Measurements from ENCODE around the gene ARL5C.

Gene ARL5C, protein sequence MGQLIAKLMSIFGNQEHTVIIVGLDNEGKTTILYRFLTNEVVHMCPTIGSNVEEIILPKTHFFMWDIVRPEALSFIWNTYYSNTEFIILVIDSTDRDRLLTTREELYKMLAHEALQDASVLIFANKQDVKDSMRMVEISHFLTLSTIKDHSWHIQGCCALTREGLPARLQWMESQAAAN

DNA sequence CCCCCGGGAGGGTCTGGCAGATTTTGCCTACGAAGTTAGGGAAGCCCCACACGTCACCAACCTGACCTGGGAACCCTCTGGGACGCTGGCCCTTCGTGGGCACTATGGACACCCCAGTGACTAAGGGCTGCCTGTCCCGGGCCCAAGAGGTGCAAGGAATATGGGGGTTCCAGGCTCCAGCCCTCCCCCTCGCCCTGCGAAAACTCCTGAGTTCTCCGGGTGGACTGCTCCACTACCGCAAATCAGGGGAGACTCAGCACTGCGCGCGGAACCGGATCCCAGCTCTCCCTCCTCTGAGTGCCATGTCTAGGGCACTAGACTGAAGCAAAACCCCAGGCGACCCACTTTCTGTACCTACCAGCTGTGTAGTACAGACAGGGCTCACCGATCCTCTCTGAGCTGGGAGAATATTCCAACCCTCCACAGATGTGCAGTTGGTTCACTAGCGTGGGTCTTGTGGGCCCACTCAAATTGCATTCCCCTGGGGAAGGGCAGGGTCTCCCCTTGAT lies at the start of gene ARL5C:
Gene ARL5C, minus strand, starts transcription at position 321 of the 509 bp plus-strand sequence. CDS start 401 bp downstream, outside the sequence.
- DNase-seq (ENCODE audit: low read depth): no peak

DNA sequence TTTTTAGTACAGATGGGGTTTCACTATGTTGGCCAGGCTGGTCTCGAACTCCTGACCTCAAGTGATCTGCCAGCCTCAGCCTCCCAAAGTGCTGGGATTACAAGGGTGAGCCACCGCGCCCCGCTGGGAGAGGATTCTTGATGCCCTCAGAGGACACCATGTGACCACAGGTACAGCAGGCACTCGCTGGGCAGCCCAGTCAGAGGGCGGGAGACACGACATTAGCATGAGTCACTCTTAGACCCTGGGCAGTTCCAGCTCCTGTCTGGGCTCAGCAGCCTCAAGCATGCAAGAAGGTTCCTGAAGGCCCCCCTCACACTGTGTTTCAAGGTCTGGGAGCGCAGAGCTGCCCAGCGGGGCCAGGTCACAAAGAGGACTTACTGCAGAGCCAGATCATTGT lies 47.9 kb upstream of the ARL5C start:
- DNase-seq (ENCODE audit: low read depth): no peak

DNA sequence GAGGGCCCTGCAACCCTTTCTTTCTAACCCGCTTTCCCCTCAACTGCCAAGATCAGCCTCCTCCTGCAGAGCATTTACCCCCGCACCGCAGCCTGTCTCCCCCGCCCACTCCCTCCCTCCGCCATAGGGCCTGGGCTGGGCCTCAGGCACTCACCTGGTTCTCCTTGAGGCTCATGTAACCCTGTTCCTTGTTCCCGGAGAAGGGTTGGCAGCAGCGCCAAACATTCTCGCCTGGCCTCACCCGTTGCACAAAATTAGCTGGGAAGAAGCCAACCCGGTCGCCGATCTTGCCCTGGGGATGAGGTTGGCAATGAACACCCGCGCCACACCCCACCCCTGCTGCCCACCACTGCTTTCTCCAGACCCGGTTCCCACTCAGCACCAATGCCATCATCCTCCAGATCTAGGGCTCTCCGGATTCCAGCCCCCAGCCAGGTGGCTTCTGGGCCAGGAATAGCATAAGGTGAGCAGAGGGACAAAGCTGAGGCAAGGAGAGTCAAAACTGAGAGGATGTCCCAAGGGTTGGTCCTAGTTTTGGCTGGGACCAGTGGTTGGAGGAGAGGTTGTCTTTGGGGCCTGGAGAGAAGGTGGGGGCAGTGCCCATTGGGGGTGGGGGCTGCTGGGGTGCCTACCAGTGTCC lies 47.0 kb upstream of the ARL5C start:
- no peak for DNase-seq (ENCODE audit: low read depth)

DNA sequence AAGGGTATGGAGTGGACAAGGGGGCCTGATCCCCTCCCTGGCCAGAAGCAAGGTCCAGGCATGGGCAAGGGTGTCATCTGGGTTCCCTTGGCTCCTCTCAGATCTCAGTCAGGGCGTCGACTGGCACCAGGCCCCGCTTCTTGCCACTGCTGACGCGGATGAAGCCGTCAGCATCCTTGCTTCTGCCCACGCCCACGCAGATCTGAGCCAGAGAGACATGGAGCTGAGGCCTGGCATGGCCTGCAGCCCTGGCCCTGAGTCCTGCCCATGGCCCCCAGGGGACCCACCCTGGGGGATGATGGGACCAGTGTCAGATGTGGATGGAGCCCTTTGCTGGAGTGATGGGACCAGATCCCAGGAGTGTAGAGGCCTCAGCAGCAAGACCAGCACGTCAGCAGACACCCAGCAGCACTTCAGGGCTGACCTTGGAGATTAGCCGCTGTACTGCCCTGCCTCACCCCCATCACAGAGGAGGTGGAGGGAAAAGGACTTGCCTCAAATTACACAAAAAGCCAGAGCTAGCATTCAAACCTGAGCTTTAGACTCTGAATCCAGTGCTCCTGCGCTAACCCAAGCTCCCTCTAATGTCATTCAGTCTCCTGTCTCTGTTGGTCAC lies 46.3 kb upstream of the ARL5C start:
- DNase-seq (ENCODE audit: low read depth): no peak

DNA sequence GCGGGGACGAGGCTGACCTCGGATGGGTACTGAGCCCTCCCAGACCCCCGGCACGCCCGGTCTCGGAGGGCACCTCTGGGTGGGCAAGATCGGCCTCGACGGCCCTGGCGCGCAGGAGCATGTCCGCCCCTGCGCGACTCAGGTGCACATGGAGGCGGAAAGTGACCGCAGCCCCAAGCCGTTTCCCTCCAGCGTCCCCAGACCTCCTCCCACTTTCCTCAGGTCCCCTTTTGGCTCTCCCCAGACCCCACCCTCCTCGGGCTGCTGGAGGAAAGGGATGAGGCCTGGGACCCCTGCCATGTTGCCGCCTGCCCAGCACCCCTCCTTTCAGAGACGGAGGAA lies 44.1 kb upstream of the ARL5C start:
- no peak for DNase-seq (ENCODE audit: low read depth)

DNA sequence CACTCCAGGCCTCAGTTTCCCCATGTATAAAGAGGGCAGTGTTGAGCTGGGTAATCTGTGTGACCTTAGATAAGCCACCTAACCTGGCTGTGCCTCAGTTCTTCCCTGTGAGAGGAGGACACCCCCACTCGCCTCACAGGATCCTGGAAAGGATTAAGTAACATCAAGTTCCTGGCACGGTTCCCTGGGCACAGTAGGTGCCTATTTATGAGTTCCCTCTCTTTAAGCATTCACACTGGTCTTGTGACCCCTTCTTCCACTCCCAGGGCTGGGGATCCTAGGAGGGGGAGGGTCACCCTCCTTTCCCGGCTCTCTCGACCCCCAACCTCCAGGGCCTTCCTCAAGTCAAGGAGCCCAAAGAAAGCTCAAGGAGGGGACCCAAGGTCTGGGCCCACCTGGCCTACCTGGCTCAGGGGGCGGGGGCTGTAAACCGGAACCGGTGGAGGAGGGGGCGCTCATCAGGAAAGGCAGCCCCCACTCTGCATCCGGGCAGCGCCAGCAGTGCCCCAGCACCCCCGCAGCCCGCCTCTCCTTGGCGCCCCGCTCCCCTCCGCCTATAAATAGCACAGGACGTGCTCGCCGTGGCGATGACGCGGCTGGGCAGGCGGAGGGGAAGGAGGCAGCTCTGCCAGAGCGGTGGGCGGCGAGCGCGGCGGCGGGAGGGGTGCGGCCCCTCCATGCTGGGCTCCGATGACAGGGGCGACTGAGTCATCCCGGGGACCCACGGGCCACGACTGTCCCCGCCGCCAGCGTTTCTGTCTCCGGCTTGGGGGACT lies 43.5 kb upstream of the ARL5C start:
- peak; percentile 88 for DNase-seq (ENCODE audit: low read depth)

DNA sequence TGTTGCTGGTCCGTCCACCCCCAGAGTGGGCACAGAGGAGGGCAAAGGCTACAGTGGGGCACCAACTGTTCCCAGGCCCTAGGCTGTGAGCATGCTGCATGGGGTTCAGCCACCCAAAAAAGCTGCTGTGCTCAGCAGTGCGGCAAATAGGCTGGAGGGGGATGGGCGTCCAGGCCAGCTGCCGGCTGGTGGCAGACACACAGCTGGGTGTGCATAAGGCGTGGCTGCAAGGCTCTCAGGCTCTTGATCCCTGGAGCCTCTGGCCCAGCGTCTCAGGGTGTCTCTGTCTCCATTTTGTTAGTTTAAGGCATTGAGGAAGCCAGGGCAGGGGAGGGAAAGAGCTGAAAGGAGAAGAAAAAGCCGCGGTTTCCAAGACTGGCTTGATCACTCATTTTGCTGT lies 42.9 kb upstream of the ARL5C start:
- DNase-seq (ENCODE audit: low read depth): no peak

DNA sequence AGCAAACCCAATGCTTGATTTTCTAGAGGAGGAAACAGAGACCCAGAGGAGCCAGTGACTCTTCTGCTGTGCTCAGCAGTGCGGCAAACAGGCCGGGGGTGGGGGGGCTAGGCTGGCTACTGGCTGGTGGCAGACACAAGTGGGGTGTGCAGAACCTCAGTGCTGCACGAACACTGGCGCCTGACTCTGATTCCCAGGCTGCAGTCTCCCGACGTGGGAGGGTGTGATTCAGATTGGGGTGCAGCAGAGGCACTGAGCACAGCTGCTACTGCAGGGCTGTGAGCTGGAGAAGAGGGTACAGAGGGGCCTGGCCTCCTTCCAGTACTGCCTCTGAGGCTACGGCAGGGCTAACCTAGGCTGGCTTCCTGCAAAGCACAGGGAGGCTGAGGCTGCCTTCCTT lies 42.2 kb upstream of the ARL5C start:
- no peak for DNase-seq (ENCODE audit: low read depth)

DNA sequence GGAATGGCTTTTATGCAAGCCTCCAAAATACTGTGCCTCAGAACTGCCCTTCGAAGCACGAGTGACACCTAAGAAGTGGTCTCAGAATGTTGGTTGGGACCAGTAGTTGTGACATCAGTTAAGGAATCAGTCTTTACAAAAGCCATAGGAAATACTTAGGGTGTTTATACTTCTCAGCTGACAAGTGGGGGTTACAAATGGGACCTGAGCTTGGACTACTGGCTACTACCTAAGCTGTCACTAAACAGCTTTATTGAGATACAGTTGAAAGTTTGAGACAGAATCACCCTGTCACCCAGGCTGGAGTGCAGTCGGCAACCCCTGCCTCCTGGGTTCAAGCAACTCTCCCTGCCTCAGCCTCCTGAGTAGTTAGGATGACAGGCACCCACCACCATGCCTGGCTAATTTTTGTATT lies 39.2 kb upstream of the ARL5C start:
- DNase-seq (ENCODE audit: low read depth): no peak

DNA sequence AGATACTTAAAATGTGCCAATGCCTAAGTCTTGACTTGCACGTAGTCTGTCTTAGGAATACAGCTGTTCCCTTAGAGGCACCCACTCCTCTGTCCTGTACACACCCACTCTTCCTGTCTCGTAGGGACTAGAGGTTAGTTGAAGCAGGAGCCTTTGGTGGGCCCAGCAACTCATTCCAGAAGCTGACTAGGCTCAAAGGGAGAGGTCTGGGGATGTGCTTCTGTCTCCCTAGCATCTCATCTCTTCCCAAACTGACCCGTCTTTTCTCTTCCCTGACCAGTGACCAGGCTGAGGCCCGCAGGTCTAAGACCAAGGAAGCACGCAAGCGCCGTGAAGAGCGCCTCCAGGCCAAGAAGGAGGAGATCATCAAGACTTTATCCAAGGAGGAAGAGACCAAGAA lies 38.3 kb upstream of the ARL5C start:
- DNase-seq (ENCODE audit: low read depth): no peak

DNA sequence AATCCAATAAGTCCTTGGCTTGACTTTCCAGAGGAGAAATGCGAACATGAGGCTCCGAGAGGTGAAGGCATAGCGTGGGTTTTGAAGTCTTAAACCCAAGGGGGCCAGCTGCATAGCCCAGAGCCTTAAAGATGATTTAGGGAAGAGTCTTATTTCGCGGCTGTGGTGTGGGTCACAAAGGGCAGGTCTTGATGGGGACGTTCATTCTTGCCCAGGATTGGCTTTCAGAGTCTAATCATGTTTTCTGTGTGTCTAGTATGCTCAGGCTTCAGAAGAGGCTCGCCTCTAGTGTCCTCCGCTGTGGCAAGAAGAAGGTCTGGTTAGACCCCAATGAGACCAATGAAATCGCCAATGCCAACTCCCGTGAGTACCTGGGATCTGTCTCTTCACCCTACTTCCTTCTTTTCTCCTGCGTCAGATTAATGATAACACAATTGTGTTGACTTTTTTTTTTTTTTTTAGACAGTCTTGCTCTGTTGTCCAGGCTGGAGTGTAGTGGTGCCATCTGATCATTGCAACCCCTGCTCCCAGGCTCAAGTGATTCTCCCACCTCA lies 35.1 kb upstream of the ARL5C start:
- no peak for DNase-seq (ENCODE audit: low read depth)

DNA sequence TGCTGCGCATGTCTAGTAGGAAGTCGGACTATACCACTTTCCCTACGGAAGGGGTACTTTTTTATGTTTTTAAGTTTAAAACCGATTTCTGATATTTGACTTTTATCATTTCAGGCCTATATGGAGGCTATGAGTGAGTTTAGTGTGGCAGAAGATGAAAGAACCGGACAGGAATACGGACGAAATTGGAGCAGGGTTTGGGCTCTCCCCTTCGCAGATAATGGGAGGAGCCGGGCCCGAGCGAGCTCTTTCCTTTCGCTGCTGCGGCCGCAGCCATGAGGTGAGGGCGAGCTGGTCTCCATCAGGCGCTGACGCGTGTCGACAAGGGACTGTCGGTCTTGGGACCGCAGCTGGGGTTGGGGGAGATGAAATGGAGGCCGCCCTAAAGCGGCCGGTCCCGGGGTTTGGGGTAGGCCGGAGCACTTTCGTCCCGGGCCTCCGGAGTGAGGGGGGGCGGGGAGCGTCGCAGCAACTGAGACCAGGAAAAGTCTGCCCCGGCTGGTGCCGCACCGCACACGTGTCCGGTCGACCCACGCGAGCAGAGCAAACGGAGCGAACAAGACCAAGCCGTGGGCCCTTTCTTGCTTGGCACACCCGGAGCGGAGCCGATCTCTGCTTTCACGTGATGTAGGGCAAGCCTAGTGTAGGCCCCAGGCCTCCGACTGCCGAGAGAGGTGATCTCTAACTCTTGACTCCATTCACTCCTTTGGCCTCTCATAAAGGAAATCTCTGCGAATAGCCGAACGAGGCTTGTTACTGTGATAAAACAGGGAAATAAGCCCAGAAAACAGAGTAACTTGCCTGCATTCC lies 34.3 kb upstream of the ARL5C start, which contains the start of gene RPL19:
Gene RPL19, plus strand, starts transcription at position 214 of the 810 bp plus-strand sequence. Its CDS starts 62 bp downstream, at position 276.
- peak; percentile 67 for DNase-seq (ENCODE audit: low read depth)

DNA sequence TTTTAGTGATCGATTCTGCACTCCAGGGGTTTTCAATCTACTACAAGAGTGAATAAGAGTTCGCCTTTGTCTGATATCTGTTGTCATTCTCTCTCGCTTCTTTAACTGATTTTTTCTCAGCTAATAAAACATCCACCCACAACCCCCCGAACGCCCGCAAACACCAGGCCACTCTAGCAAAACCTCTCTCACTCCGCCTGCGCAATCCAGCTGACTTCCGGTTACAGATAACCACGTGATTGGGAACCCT lies 33.8 kb upstream of the ARL5C start:
- DNase-seq (ENCODE audit: low read depth): peak; percentile 86

DNA sequence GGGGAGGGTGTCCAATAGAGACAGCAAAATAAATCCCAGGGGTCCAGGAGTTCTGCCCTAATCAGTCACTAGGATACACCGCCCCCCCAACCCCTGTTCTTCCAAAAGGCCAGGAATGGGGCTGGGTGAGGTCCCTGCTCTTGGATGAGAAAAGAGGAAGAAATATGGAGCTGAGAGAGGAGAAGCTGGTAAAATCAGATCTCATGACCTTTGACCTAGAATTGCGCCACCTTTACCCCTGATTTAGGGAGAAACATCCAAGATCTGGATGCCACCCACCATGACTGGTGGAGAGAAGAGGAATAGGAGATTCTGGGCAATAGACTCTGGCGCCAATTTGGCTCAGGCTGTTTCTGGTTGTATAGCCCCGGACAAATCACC lies 32.2 kb upstream of the ARL5C start:
- DNase-seq (ENCODE audit: low read depth): no peak

DNA sequence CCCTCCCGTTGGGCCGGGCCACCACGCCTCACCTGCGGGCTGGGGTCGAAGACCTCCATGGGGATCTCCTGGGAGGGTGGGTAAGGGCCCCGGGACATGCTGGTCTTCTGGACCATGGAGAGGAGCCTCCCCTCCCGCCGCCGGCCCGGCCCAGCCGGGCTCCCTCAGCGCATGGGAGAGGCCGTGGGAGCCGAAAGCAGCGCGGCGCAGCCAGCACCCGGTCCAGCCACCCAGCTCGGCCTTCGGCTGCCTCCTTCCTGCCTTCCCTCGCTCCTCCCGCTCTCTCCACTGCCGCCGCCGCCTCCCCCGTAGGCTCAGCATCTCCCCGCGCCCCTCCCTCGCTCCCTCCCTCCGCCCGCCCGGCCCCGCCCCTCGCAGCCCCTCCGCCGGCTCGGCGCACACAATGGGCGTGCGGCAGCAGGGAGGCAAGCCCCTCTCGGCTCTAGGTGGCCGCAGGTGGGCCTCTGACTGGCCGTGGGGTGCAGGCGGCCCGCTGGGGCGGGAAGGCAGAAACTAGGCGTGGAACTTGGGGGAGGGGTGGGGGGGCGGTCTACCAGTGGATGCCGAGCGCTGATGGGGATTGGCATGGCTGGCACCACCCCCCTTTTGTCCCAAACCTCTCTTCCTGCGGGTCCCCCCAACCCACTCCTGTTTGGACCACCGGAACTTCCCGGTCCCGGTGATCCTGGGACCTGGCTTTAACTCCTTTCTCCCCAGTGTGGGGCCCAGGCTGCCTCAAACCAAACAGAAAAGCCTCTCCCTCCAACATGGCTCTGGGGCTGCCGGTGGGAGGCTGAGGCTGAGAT lies 31.6 kb upstream of the ARL5C start, which contains the start of gene CACNB1:
Gene CACNB1, minus strand, starts transcription at position 290 of the 806 bp plus-strand sequence. Its CDS starts 174 bp downstream, at position 116.
- peak; percentile 49 for DNase-seq (ENCODE audit: low read depth)

DNA sequence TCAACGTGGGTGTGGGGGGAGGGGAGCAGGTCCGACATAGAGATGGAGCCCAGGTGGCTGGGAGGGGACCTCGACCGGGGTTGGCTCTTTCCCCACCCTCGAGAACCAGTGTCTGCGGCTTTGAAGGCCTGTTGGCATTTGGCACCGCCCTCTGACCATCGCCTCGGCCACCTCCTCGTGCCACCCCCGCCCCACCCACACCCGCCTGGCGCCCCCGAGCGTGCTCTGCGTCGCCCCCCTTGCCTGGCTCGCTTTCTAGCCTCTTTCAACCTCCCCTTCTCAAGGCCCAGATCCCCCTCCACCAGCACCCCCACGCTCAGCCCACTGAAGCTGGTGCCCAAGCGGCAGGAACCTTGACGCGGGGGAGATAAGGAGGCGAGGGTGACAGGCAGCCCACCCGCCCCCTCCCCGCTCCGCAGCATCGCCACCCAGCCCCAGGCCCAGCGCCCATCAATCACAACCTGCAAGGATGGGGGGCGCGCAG lies 30.9 kb upstream of the ARL5C start:
- DNase-seq (ENCODE audit: low read depth): no peak

DNA sequence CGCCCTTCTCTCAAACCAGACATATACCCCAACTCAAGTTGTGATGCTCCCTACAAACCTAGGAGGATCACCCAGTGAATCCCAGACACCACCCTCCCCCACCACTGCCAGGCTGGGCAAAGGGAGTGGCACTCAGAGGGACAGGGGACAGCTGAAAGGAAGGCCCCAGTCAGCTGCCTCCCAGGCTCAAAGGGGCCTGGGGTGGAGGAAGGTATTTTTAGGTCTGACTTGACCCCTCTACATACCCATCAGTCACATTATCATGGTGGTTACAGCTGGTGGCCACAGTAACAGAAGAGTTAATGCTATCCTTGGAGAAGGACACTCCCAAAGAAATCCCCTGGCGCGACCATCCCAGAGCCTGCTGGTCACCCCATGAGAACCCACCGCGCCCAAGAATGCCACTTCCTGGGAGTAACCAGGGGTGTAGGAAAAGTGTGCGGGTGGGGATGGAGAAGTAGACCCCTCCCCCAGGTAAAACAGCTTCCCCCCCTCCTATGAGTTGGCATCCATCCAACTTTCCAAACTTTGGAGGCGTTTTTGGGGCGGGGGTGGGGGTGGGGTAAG lies 30.4 kb upstream of the ARL5C start:
- no peak for DNase-seq (ENCODE audit: low read depth)

DNA sequence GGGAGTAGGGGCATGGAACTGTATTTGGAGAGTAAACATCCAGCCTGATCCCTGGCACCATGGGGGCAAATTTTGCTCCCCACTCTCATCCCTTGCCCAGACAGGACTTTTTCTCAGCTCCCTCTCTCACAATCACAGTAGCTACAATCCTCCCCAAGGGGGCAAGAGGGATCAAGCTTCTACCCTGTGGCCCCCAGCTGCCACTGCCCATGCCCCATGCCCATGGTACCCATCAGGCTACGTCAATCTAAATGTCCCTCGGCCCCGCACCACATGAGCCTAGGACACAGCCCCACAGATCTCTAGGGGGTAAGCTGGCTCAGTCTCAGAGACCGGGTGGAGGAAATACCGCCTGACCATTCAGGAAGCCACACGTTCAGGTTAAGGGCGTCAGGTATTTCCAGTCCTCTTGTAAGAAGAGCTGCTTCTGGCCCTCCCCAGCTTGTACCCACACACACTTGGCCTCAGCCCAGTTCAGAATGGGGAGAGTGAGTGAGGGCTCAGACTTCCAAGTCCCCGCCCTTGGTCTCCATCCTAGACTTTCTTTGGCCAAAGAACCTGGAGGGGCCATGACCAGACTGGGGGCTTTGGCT lies 29.7 kb upstream of the ARL5C start:
- no peak for DNase-seq (ENCODE audit: low read depth)

DNA sequence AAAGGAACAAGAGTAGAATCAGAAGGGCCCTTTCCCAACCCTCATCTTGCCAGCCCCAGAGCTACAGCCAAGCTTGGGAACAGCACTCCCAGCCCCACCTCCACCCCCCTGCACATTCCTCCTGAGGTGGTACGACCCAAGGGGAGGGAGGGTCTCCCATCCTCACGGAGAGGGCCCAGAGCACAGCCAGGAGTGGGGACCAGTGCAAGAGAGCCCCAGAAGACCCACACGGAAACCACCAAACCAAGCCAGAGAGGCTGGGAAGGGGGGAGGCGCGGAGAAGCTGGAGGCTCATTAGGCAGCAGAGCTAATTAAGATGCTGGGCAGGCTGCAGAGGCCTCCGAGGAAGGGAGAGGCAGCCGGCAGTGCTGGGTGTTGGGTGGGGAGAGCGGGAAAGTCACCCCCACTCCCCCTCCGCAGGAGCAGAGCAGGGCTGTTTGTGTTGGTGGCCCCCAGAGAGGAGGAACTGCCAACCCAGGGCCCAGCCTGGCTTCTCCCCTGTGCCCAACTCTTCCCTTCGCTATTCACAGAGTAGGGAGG lies 29.1 kb upstream of the ARL5C start:
- DNase-seq (ENCODE audit: low read depth): no peak

Measured in stimulated activated CD4-positive, alpha-beta T cell treated with anti-CD3 and anti-CD28 coated beads, Interleukin-2, amount 100 ng/mL, for 4 hours (primary cell).